Activated T-cell treated with anti-CD3 and anti-CD28 coated beads, Interleukin-2, amount 50 U/mL, for 48 hours (primary cell): ENCODE results near the gene BCAM.
A peak's percentile ranks its signal among the peaks of the same experiment; 100 is the strongest.

Source experiments
- DNase-seq, 2 experiments: peaks; one replicate each; pipeline ENCODE4 v3.0.0-alpha.2; 2020

The BCAM gene

DNA sequence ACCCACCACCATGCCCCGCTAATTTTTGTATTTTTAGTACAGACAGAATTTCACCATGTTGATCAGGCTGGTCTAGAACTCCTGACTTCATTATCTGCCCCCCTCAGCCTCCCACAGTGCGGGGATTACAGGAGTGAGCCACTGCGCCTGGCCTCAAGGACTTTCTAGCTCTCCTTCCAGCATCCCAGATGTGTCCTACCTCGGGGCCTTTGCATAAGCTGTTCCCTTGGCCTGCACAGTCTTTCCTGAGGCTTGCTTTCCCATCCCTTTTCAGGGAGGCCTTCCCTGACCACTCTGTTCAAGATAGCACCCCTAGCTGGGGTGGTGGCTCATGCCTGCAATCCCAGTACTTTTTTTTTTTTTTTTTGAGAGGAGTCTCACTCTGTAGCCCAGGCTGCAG, 14.3 kb upstream of the BCAM start:
- DNase-seq, result no peak

DNA sequence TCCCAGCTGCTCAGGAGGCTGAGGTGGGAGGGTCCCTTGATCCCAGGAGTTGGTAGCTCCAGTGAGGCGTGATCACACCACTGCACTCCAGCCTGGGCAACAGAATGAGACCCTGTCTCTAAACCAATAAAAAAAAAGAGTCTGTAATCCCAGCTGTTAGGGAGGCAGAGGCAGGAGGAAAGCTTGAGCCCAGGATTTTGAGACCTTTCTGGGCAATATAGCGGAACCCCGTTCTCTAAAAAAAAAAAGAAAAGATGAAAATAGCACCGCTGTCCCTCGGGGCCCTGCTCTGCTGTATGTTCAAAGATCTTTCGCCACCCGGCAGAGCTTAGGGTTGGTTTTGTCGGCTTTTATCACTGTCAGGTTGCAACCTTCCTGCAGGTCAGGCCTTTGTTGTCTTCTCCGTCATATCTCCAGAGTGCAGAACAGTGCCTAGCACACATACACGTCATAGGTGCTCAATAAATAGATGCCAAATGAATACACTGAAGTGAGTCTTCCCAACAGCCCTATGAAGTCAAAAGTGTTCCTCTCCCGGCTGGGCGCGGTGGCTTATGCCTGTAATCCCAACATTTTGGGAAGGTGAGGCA, 13.4 kb upstream of the BCAM start:
- no peak for DNase-seq

- no peak for DNase-seq
Observed at GRCh38 chr19:44796701-44797115, 12.2 kb upstream of the BCAM start.

- no peak for DNase-seq
Observed at GRCh38 chr19:44799627-44800346, 9.1 kb upstream of the BCAM start.

DNA sequence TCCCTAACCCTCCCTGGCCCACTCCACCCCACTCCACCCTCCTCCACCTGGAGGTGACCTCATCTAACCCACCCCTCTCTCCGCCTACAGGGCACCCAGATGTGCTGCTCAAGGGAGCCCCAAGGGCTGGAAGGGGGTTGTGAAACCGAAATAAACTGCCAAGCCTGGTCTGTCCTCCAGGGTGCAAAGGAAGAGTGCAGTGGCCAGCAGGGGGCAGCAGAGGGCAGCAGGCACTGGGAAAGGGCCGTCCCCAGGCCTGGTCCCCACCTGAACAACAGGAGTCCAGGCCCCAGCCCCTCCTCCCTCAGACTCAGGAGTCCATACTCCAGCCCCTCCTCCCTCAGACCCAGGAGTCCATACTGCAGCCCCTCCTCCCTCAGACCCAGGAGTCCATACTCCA, 8.4 kb upstream of the BCAM start:
- DNase-seq, result peak; percentile 89 to 90

DNA sequence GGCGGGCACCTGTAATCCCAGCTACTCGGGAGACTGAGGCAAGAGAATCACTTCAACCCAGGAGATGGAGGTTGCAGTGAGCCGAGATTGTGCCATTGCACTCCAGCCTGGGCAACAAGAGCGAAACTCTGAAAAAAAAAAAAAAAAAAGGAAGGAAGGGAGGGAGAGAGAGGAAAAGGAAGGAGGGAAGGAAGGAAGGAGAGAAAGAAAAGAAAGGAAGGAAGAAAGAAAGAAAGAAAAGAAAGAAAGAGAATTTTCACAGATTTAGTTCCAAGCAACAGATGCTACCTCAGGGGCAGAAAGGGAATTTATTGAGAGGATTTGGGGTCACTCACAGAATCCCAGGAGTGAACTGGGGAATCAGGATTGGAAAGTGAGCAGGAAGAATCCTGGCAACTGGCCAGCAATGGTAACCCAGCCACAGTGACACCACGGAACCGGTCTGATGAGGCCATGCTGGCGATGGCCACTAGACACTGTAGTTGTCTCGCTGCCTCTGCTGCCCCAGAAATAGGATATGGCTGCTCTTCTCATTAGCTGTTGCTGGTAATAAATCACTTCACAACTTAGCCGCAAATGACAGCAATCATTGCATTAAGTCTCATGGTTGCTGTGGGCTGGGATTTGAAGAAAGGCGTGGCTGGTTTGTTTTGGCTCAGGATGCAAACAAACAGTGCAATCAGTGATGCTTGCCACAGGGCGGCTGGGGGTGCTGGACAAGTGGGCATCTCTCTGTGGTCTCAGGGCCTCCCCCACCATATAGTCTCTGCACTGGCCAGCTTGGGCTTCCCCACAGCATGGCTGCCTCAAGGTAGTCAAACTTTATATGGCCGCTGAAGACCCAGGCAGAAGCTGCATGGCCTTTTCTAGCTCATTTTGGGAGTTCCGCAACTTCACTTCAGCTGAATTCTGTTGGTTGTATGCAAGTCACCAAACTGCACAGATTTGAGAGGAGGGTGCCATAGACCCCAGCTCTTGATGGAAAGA, 5.2 kb upstream of the BCAM start:
- no peak for DNase-seq

- no peak for DNase-seq
Observed at GRCh38 chr19:44806291-44806690, 2.6 kb upstream of the BCAM start.

GRCh38 chr19:44807162-44807561, 1.7 kb upstream of the BCAM start:
- no peak for DNase-seq

GRCh38 chr19:44807652-44808462, 1.0 kb upstream of the BCAM start:
- DNase-seq, result no peak

DNA sequence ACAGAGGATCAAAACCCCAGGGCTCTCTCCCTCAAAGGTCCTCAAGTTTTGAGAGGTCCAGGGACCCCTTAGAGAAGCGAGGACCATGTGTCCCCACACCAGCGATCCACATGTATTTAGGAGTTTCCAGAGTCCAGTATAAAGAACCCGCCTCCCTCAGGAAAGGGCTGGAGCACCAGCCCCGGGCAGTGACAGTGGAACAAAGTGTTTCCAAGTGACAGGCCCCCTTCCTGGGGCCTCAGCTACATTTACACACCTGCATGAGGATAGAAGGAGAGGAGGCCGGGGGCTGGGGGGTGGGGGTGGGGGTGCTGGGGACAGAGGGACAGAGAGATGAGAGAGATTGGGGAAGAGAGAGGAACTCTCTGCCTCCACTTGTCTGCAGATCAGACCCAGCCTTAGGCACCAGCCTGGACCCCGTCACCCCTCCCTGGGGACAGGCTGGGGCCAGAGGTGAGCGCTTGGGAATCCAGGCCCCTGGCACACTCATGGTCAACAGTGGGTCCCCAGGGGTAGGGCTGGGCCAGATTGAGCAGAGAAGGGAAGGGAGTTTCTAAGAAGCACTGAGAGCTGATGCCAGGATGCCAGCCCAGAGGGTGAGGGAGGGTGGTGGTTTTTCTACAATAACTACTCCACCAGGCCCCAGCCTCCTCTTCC, 802 bp downstream of the BCAM start:
- DNase-seq, result no peak

DNA sequence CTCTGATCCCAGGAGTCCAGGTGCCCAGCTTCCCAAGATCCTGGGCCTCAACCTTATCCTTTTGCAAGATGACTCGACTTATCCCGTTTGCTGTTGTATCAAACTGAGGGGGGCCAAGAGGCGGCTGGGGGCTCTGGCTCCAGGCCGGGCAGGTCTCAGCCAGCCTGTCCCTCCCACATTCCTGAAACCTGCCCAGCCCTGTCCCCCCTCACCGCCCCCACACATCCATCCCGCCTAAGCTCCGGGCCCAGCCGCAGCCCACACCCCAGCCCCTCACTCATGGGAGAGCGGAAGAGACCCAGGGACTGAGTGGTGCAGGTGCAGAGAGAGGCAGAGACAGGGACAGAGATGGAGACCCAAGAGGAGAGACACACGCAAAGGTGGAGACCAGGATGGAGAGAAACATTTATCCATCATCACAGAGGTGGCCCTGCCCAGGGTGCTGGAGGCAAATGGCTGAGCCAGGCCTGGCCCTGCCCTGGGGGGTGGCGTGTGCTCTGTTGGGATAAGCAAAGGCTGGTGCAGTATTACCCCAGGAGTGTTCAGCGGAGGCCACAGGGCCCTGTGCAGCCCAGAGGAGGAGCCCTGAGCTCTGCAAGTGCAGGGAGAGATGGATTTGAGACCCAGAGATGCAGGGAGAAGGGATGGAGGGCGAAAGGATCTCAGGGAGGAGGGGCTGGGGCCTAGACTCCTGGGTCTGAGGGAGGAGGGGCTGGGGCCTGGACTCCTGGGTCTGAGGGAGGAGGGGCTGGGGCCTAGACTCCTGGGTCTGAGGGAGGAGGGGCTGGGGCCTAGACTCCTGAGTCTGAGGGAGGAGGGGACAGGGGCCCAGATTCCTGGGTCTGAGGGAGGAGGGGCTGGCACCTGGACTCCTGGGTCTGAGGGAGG, 1.6 kb downstream of the BCAM start:
- no peak for DNase-seq

GRCh38 chr19:44811122-44811419, 2.2 kb downstream of the BCAM start:
- no peak for DNase-seq

GRCh38 chr19:44812142-44812718, 3.3 kb downstream of the BCAM start:
- DNase-seq, result no peak

GRCh38 chr19:44813070-44813840, 4.4 kb downstream of the BCAM start:
- no peak for DNase-seq

DNA sequence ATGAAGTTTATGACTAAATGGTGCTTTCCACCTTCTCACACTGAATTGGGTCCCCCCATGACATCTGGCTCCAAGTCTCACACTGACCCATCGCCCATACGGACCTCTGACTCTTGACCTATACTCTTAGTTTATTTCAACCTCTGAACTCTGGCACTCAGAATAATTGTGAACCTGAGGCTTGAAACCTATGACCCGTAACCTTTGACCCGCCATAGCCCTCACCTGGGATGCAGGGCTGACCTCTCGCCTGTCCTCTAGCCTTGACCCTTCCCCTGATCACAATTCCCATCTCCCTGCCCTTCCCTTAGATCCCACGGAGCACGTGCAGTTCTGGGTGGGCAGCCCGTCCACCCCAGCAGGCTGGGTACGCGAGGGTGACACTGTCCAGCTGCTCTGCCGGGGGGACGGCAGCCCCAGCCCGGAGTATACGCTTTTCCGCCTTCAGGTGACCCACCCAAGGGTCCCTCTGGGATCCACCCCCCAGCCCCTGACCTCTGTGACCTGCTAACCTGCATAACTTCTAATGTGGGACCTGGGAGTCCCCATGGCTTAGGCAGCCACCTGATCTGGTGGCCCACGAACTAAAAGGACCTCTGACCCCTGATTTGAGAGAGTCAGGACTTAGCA, 5.1 kb downstream of the BCAM start:
- no peak for DNase-seq

DNA sequence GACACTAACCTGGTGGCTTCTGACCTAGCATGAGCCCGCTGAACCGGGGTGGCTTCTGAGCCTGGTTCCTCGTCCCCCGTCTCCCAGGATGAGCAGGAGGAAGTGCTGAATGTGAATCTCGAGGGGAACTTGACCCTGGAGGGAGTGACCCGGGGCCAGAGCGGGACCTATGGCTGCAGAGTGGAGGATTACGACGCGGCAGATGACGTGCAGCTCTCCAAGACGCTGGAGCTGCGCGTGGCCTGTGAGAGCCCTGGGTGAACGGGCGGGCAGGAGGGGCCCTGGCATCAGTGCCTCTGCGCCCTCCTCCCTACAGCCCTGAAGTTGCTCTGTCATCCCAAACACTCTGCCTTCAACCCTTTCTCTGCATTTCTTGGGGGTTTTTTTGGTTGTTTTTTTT, 5.6 kb downstream of the BCAM start:
- DNase-seq, result no peak

- no peak for DNase-seq
Observed at GRCh38 chr19:44816301-44816700, 7.4 kb downstream of the BCAM start.

GRCh38 chr19:44817725-44818465, 9.0 kb downstream of the BCAM start:
- no peak for DNase-seq

GRCh38 chr19:44818466-44819031, 9.6 kb downstream of the BCAM start:
- DNase-seq, result no peak
